Stimulated activated CD8-positive, alpha-beta memory T cell treated with anti-CD3 and anti-CD28 coated beads, Interleukin-15, amount 100 ng/mL, for 4 hours (primary cell): ENCODE measurements around the gene RNF115.
"Not testable (repeated sequence)": the region's sequence is repeated elsewhere in the genome, so short reads cannot be mapped to it uniquely, and the experiment has no call there.

Experiments used
- DNase-seq, 2 donors: peaks; one replicate each; pipeline ENCODE4 v3.0.0-alpha.2; 2020; ENCODE audit warnings: low read depth in 2 of 2

The RNF115 gene

DNA sequence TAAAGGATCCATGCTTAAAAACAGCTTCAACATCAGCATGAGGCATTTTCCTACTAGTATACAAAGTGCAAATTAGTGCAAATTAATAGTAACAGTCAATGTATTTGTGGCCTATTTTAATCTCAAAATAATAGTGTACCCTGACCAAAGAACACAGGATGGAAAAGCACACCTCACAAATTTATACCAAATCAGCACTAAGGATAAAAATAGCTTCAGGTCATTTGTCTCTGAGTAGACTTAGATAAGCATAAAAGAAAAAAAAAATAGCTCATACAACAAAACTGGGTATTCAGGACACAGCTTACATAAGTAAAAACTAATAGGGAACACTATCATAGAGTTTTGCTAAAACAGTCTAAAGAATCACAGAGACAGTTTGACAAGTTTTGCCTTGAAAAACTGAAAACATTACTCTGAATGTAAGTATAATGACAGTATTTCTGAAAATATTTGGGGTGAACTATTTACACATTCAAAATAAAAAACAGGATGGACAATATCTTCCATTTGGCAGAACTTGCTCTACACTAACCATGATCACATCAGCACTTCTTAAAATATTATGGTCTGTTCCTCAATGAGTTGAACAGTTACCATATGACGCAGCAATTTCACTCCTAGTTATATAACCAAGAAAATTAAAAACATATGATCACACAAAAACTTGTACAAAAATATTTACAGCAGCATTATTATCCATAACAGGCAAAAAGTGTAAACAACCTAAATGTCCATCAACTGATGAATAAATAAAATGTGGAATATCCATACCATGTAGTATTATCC, 46.3 kb downstream of the RNF115 start:
- no peak for DNase-seq

DNA sequence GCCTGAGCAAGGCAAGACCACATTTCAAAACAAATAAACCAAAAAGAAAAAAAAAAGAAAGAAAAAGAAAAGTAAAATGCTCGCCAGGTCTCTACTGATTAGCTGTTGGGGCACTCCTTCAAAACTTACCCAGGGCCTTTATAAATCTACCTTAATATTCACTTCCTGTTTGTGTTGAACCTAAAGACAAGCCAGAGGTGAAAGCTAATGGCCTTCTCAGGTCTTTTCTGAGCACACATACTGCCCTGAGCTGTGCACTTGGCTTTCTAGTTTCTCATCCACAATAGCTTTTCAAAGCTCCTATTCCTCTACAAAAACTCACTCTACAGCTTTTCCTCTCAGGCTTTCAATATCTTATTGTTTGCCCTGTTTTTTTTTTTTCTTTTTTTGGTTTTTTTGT, 50.5 kb downstream of the RNF115 start:
- DNase-seq = no peak

DNA sequence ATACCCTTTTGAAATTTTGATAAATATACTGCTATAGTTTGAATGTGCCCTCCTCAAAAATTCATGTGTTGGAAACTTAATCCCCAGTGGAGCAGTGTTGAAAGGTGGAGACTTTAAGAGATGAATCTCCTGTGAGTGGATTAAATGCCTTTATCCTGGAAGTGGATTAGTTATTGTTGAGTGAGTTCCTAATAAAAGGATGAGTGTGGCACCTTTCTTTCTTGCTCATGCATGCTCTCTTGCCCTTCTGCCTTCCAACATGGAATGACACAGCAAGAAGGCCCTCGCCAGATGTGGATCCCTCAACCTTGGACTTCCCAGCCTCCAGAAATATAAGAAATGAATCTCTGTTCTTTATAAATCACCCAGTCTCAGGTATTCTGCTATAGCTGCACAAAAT, 52.8 kb downstream of the RNF115 start:
- no peak for DNase-seq

- DNase-seq = not testable (repeated sequence)
These were observed 55.9 kb downstream of the RNF115 start for GRCh38 chr1:145768004-145768403.

- not testable (repeated sequence) for DNase-seq
These were observed 57.0 kb downstream of the RNF115 start for GRCh38 chr1:145766926-145767325.

DNA sequence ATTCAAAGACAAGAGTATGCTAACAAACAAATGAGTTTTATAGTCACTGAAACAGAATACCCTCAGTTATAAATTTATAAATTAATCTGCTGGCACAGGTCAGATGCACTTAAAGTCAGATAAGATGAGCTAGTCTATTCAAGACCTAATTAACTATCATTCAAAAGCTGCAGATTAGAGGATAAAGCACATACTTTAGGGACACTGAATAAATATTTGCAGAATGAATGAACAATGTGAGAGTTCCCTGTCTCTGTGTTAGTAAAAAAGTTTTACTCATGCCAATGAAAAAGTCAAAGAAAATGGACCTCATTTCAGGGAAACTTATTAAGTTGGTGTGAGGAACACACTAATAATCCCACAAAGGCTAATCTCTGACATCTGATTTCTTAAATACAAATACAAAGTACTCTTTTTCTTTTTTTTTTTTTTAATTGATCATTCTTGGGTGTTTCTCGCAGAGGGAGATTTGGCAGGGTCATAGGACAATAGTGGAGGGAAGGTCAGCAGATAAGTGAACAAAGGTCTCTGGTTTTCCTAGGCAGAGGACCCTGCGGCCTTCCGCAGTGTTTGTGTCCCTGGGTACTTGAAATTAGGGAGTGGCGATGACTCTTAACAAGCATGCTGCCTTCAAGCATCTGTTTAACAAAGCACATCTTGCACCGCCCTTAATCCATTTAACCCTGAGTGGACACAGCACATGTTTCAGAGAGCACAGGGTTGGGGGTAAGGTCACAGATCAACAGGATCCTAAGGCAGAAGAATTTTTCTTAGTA, 58.1 kb downstream of the RNF115 start:
- not testable (repeated sequence) for DNase-seq

DNA sequence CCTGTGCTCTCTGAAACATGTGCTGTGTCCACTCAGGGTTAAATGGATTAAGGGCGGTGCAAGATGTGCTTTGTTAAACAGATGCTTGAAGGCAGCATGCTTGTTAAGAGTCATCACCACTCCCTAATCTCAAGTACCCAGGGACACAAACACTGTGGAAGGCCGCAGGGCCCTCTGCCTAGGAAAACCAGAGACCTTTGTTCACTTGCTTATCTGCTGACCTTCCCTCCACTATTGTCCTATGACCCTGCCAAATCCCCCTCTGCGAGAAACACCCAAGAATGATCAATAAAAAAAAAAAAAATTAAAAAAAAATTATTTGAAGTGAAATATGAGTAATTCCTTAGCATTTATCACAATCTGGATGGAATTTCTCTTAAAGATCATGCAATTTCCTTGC, 58.8 kb downstream of the RNF115 start:
- DNase-seq = not testable (repeated sequence)

DNA sequence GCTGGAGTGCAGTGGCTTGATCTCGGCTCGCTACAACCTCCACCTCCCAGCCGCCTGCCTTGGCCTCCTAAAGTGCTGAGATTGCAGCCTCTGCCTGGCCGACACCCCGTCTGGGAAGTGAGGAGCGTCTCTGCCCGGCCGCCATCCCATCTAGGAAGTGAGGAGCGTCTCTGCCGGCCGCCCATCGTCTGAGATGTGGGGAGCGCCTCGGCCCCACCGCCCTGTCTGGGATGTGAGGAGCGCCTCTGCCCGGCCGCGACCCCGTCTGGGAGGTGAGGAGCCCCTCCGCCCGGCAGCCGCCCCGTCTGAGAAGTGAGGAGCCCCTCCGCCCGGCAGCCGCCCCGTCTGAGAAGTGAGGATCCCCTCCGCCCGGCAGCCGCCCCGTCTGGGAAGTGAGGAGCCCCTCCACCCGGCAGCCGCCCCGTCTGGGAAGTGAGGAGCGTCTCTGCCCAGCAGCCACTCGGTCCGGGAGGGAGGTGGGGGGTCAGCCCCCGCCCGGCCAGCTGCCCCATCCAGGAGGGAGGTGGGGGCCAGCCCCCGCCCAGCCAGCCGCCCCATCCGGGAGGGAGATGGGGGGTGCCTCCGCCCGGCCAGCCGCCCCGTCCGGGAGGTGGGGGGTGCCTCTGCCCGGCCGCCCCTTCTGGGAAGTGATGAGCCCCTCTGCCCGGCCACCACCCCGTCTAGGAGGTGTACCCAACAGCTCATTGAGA, 59.5 kb downstream of the RNF115 start:
- DNase-seq = not testable (repeated sequence)

- DNase-seq = not testable (repeated sequence)
These were observed 61.9 kb downstream of the RNF115 start for GRCh38 chr1:145762001-145762400.

DNA sequence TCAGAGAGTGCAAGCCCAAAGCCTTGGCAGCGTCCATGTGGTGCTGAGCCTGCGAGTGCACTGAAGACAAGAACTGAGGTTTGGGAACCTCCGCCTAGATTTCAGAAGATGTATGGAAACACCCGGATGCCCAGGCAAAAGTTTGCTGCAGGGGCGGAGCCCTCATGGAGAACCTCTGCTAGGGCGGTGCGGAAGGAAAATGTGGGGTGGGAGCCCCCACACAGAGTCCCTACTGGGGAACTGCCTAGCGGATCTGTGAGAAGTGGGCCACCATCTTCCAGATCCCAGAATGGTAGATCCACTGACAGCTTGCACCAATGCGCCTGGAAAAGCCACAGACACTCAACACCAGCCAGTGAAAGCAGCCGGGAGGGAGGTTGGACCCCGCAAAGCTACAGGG, 62.4 kb downstream of the RNF115 start:
- not testable (repeated sequence) for DNase-seq

- not testable (repeated sequence) for DNase-seq
These were observed 63.4 kb downstream of the RNF115 start for GRCh38 chr1:145760395-145760949.

GRCh38 chr1:145759721-145760120, 64.2 kb downstream of the RNF115 start:
- DNase-seq = no peak

DNA sequence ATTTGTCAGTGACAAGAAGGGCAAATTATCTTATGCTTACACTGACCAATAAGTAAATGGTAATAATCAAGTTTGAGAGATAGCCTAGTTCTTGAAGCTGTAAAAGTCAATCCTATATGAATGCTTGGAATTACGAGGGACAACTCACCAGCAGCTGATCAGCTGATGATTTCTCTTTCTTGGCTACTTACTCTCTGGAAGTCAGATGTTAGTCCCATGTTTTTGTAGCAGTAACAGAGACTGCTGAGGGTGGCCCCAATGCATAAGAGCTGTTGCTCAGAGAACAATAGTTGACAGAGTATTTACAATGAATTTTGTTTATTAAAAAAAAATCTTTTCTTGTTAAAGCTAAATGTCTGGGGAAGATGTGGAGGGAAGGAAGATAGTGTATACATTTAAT, 65.3 kb downstream of the RNF115 start:
- no peak for DNase-seq

DNA sequence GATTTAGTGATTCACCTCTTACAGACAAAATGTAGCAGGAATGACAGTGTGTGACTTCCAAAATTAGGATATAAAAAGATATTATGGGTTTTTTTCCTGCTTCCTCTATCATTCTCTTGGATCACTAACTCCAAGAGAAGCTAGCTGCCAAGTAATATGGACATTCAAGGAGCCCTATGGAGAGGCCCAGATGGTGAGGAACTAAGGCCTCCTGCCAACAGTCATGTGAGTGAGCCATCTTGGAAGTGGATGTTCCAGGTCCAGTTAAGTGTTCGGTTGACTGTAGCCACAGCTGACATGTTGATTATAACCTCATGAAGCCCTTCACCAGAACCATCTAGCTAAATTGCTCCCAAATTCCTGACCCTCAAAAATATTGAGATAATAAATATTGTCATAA, 65.8 kb downstream of the RNF115 start:
- DNase-seq = no peak

- DNase-seq = no peak
These were observed 66.5 kb downstream of the RNF115 start for GRCh38 chr1:145757420-145757819.

DNA sequence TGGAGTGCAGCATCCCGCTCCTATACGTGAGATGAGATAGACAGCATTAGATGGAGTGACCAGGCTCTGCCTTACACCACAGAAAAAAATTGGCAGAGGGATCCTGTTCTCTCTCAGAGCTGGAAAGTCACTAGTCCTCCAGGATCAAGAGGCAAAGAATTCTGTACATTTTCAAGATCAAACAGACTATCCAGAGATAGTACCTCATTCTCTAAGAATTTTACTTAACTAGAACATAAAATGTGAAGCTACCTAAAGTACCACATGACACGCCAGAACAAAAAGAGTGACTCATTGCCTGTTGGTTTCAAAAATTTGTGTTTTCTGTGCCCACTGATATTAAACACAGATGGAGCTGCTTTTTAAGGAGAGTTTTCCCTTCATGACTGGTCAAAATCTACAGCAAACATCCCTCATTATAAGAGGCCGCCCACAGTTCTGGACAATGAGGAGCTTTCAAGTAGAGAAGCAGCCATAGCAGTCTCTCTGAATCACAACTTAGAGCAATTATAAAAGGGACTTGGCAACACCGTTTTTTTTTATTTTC, 72.3 kb downstream of the RNF115 start:
- DNase-seq = no peak

DNA sequence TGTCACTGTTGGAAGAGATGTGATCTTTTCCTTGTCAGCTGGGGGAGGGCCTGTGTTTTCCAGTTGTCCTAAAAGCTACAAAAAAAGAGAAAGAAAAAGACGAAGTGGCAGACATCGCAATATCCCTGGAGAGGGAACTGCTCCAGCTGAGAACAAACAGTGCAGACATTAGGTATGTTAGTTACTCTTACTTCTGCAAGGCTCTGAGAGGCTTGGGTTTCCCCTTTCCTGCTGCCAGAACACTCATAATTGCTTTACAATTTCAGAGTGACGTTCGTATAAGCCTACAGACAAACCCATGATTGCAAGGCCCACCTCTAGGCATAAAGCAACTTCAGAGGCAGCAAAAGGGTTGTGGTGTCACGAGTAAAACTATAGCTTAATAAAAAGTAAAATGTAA, 73.5 kb downstream of the RNF115 start:
- no peak for DNase-seq

DNA sequence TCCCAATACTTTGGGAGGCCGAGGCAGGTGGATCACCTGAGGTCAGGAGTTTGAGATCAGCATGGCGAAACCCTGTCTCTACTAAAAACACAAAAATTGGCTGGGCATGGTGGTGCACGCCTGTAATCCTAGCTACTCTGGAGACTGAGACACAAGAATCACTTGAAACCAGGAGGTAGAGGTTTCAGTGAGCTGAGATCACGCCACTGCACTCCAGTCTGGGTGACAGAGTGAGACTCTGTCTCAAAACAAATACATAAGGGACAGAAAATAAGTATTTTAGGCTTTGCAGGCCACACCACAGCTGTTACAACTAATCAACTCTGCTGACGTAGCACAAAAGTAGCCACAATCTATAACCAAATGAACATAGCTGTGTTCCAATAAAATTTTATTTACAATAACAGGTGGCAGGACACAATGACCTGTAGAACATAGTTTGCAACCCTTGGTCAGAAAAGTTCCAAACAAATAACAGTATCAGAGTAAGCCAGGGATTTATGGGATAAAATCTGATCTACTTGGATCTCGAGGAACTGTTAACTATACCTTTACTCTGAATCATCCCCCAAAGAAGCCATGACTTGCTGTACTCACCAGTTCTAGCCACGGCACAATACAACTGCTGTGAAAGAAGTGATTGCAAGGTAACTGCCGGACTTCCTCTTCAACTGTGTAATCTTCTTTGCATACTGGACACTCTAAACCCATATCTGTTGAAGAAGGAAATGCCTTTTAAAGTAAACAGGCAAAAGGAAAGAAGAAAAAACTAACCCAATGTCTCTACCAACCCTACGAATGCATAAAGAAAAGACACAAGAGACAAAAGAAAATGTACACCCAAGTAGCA, 76.3 kb downstream of the RNF115 start:
- DNase-seq = no peak

GRCh38 chr1:145740269-145740668, 83.6 kb downstream of the RNF115 start:
- DNase-seq = no peak

- no peak for DNase-seq
These were observed 87.7 kb downstream of the RNF115 start for GRCh38 chr1:145736191-145736590.

DNA sequence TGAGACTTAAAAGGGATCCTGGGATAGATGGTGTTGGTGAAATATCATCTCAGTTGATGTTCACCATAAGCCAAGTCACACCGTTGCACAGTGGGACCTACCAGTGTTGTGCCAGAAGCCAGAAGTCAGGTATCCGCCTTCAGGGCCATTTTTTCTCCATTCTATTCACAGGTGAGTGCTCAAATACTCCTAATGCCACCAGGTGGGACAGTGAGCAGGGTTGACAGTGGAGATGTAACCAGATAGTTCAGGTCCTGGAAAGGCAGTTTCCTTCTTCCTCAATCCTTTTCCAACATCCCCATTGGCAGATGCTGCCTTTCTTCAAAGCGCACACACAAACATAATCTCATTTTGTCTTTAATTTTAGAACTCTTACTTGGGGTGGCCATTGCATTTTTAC, 93.0 kb downstream of the RNF115 start:
- DNase-seq = no peak
